Neural progenitor cell (in vitro differentiated cells): Measurements from ENCODE around the gene GRIK1.

ENCODE experiments used
- CTCF ChIP-seq: fragments of 200-600 bp; sonication (generic); IDR thresholded peaks from 2 replicates; pipeline ENCODE4 v1.5.1; 2017; ENCODE audit warnings: antibody characterized with exemption, mild to moderate bottlenecking
- EZH2 ChIP-seq: fragments of 200-600 bp; sonication (generic); IDR thresholded peaks from 2 replicates; pipeline ENCODE4 v1.6.1; 2017; ENCODE audit warnings: antibody characterized with exemption, mild to moderate bottlenecking, moderate library complexity
- EZH2phosphoT487 ChIP-seq: fragments of 200-600 bp; sonication (generic); IDR thresholded peaks from 2 replicates; pipeline ENCODE4 v1.6.1; 2017; ENCODE audit warnings: antibody characterized with exemption

GRCh38 chr21:29513535-29513934 lies 426.3 kb downstream of the GRIK1 start:
- TF ChIP-seq CTCF: no peak
- no peak for TF ChIP-seq EZH2
- TF ChIP-seq EZH2phosphoT487: no peak
